ENCODE results near the gene PTPN22.

PTPN22 gene

GRCh38 chr1:113804421-113805255 lies 66.9 kb downstream of the PTPN22 start:
- DNase-seq: no peak

DNA sequence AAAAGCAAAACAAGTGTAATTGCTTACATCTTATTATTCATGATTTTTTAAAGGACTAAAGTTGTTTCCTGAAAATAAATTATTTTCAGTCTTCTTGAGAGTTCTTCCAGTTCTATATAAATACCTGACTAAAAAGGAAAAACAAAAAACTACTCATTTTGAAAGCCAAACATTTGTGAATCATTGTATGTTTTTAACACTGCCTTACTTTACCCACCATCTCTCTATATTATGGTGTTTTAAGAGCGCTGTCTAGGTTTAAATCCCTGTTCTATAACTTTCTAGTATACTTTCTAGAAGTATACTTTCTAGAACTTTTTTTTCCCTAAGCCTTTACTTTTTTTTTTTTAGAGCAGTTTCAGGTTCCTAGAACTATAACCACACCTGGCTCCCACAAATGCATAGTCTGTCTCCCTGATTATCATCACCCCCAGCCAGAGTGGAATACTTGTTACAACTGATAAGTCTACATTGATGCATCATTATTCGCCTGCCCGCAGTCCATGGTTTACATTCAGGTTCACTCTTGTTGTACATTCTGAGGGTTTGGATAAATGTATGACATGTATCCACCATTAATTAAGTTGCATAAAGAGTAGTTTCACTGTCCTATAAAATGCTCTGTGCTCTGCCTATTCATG lies 69.0 kb downstream of the PTPN22 start:
- DNase-seq: no peak

GRCh38 chr1:113800487-113800886 lies 71.0 kb downstream of the PTPN22 start:
- no peak for DNase-seq

DNA sequence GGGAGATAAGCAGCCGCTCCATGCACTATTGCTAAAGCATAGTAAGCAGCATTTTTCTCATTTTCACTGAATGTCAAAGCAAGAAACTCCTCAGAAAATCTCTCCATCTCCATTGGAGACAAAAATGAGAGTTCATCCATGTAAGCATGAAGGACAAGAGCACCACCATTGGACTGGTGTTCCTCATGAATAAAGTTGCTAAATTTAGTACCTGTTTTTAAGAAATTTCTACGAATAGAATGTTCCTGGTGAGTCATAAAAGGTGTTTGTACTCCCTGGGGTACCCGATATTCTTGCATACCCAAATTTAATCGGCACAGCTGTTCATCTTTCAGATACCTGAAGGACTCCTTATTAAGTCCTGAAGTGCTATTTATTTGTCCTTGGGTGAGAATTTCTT lies 74.0 kb downstream of the PTPN22 start:
- DNase-seq: no peak

- no peak for DNase-seq
These were observed 77.4 kb downstream of the PTPN22 start for GRCh38 chr1:113793878-113794834.

- no peak for DNase-seq
These were observed 78.5 kb downstream of the PTPN22 start for GRCh38 chr1:113792986-113793385.

- no peak for DNase-seq
These were observed 79.0 kb downstream of the PTPN22 start for GRCh38 chr1:113792471-113792870.

DNA sequence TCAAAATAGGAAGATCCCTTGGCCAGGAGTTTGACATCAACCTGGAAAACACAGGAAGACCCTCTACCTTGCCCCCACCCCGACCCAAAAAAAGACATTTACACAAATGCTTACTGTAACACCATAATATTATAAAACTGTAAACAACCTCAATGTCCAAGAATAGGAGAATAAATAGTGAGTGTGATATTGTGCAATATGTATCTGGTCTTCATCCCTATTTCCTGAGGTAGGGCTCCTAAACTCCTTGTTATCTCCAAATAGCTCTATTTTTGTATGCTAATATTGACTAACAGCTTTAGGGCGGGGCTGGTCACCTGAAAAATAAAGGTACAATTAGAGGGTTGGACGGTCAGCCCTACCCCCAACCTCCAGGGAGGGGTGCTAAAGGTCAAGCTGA lies 82.7 kb downstream of the PTPN22 start:
- no peak for DNase-seq

- DNase-seq: no peak
These were observed 83.8 kb downstream of the PTPN22 start for GRCh38 chr1:113787663-113788062.

- no peak for DNase-seq
These were observed 85.4 kb downstream of the PTPN22 start for GRCh38 chr1:113786069-113786468.

DNA sequence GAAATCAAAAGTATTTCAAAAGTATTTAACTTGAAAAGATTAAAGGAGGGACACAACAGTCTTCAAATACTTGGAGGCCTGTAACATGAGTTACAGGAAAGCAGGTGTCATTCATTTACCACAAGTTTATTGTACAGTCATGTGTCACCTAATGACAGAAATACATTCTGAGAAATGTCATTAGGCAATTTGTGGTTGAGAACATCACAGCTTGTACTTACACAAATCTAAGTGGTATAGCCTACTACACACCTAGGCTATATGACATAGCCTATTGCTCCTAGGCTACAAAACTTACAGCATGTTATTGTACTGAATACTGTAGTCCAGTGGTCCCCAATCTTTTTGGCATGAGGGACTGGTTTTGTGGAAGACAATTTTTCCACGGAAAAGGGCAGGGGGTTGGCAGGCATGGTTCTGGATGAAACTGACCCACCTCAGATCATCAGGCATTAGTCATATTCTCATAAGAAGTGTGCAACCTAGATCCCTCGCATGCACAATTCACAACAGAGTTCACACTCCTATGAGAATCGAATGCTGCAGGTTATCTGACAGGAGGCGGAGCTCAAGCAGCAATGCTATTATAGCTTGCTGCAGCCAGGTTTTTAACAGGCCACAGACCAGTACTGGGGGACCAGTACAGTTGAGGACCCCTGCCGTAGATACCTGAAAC lies 87.3 kb downstream of the PTPN22 start:
- no peak for DNase-seq

GRCh38 chr1:113783254-113784103 lies 88.0 kb downstream of the PTPN22 start:
- peak in 8 of 58 donors; percentile 2 to 40 (median 3) for DNase-seq

DNA sequence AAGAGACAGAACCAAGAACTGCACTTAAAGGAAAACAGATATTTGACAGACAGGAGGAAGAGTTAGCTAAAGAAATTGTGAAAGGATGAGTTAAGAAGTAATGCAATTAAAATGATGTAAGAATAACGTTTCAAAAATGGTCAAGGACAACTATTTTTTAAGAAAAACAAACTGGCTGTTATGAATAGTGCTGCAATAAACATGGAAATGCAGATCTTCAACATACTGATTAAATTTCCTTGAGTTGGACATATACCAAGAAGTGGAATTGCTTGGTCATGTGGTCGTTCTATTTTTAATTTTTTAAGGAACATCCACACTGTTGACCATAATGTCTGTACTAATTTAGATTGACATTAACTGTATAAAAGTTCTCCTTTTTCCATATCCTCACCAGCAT lies 89.1 kb downstream of the PTPN22 start:
- no peak for DNase-seq

DNA sequence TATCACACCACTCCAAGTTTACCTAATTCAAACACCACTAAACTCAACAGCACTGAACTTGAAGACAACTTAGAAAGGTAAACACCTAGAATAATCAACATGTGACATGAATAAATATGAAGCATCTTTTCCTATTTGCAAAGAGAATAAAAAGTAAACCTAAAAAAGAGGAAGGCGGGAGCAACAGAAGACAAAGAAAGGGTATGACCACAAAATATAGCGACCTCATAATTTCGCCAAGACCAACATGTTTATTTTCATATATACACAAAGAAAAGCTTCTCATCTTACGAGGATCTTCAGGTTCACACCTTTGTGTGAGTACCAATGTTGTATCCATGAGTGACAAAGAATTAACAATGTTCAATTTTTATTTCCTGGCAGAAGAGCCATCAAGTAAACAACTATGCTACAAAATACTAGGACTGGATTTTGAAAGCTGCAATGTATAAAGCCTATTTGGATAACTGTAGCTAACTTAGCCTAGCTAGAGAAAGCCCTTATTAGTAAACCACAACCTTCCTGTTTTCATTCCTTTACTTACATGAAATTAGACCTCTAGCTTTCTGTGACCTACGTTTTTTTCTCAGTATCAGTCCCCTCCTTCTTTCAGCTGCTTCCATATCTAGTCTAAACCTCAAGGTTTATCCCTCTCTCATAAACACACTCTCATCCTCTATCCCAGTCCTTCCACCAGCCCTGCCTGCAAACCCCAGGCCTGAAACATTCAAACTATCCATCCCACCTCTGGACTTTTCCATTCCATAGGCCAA lies 91.0 kb downstream of the PTPN22 start:
- DNase-seq: no peak

DNA sequence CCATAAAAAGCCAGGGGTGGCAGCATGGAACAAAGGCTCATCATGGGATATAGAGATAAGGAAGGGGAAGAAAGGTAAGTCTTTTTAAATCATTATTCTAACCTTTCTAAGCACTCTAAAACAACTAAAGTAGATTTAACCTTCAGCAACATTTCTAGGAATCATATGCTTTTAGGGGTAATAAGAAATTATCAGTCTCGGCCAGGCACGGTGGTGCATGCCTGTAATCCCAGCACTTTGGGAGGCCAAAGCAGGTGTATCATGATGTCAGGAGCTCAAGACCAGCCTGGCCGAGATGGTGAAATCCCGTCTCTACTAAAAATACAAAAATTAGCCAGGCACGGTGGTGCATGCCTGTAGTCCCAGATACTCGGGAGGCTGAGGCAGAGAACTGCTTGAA lies 92.0 kb downstream of the PTPN22 start:
- no peak for DNase-seq

- DNase-seq: no peak
These were observed 94.0 kb downstream of the PTPN22 start for GRCh38 chr1:113777561-113777960.

DNA sequence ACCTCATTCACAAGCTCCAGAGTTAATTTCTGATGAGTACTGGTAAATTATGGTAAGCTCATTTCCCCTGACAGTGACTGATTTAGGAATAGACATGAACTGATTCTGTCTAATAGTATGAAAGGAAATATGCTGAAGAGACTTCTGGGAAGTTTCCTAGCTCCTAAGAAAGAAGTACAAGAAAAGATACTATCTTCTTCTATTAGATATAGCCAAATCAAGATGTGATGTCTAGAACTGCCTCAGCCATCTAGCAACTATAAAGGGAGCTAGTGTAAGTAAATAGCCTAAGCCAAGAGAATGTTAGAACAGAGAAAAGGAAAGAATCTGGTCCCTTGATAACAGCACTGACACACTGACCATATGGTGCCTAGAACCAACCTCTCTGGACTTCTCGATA lies 101.5 kb downstream of the PTPN22 start:
- DNase-seq: no peak

DNA sequence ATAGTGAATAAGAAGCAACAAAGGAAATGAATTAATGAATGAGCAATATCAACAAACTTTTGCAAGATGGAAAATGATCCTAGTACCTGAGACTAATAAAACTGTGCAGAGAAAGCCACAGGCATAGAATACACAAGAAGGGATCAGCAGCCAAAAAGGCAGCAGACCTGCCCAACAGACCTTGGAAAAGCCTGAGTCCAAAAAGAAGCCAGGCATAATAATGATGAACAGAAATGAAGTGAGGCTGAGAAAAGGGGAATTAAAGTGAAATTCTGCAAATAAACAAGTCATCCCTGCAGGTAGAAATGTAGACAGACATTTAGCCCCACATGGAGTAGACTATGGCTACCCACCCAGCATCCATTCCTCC lies 101.9 kb downstream of the PTPN22 start:
- no peak for DNase-seq

GRCh38 chr1:113768916-113769600 lies 102.5 kb downstream of the PTPN22 start:
- no peak for DNase-seq
